GM21576 (cell line): ENCODE results near the gene LLGL1.

Source experiments
- ATAC-seq: cut with Tn5 transposase; IDR thresholded peaks from one replicate; pipeline ENCODE4 v1.9.1; 2021; ENCODE audit warnings: mild to moderate bottlenecking, moderate library complexity; ENCODE audit not compliant: unreplicated experiment

LLGL1 gene

GRCh38 chr17:18225121-18225641 lies at the start of gene LLGL1:
TSS of gene LLGL1 (plus strand) at chr17:18225635. CDS start at chr17:18225683, 48 bp downstream.
- ATAC-seq, result peak; percentile 81

- ATAC-seq, result no peak
Measured at GRCh38 chr17:18176176-18176575, 49.3 kb upstream of the LLGL1 start.

- ATAC-seq, result no peak
Measured at GRCh38 chr17:18177133-18177532, 48.3 kb upstream of the LLGL1 start.

GRCh38 chr17:18177722-18178121 lies 47.7 kb upstream of the LLGL1 start:
- no peak for ATAC-seq

GRCh38 chr17:18179196-18179595 lies 46.2 kb upstream of the LLGL1 start:
- no peak for ATAC-seq

- ATAC-seq, result no peak
Measured at GRCh38 chr17:18179804-18180203, 45.6 kb upstream of the LLGL1 start.

GRCh38 chr17:18181358-18181757 lies 44.1 kb upstream of the LLGL1 start:
- no peak for ATAC-seq

- no peak for ATAC-seq
Measured at GRCh38 chr17:18182110-18182977, 43.1 kb upstream of the LLGL1 start.

- peak; percentile 30 for ATAC-seq
Measured at GRCh38 chr17:18182978-18183333, 42.5 kb upstream of the LLGL1 start.

GRCh38 chr17:18183334-18184142 lies 41.9 kb upstream of the LLGL1 start, which contains the start of gene ALKBH5:
TSS of gene ALKBH5 (plus strand) at chr17:18183828. CDS start at chr17:18184244, 416 bp downstream.
- peak; percentile 79 for ATAC-seq

- no peak for ATAC-seq
Measured at GRCh38 chr17:18184143-18185031, 41.0 kb upstream of the LLGL1 start.

- no peak for ATAC-seq
Measured at GRCh38 chr17:18185391-18185790, 40.0 kb upstream of the LLGL1 start.

GRCh38 chr17:18185832-18186626 lies 39.4 kb upstream of the LLGL1 start:
- no peak for ATAC-seq

GRCh38 chr17:18186627-18186982 lies 38.8 kb upstream of the LLGL1 start:
- no peak for ATAC-seq

- no peak for ATAC-seq
Measured at GRCh38 chr17:18187226-18187625, 38.2 kb upstream of the LLGL1 start.

- no peak for ATAC-seq
Measured at GRCh38 chr17:18187821-18188761, 37.3 kb upstream of the LLGL1 start.

- ATAC-seq, result no peak
Measured at GRCh38 chr17:18190628-18191235, 34.7 kb upstream of the LLGL1 start.

GRCh38 chr17:18191236-18191667 lies 34.2 kb upstream of the LLGL1 start:
- ATAC-seq, result no peak
